Measurements from ENCODE around the gene DPYSL5. TPM values are rescaled to one million over a fixed set of nuclear protein-coding genes. Genes with fewer than 3 reads are reported as not detected.
A peak's percentile ranks its signal among the peaks of the same experiment; 100 is the strongest.

DPYSL5 gene
- total RNA-seq, 2 experiments from 2014 or later: not detected

- Mint-ChIP-seq H3K27me3 (peaks cover 24% of the 10 kb centered on the region), H3K36me3 (no peaks in the 10 kb centered on the region), H3K4me3 (no peak overlapping the region), H3K9me3 (ENCODE audit: low read depth) (no peaks in the 10 kb centered on the region), H3K4me1 (no peaks in the 10 kb centered on the region), H3K27ac (no peak overlapping the region)
- DNase-seq: no peak
- CTCF ChIA-PET: interaction anchor here (1.0 kb wide), 1 partner anchor 29 kb away, joined by 3 read pairs; no protein-coding TSS in a partner anchor
- ATAC-seq: no peak
Measured at GRCh38 chr2:26816893-26817292, 31.0 kb upstream of the DPYSL5 start.

GRCh38 chr2:26818255-26818654 lies 29.7 kb upstream of the DPYSL5 start:
- DNase-seq (no peak), ATAC-seq (no peak)
- Mint-ChIP-seq H3K27me3 (peaks cover 22% of the 10 kb centered on the region), H3K9me3 (ENCODE audit: low read depth) (no peaks in the 10 kb centered on the region), H3K4me1 (no peaks in the 10 kb centered on the region), H3K36me3 (no peaks in the 10 kb centered on the region), H3K4me3 (no peak overlapping the region), H3K27ac (no peak overlapping the region)
- CTCF ChIA-PET: no interaction called here

GRCh38 chr2:26818972-26819371 lies 29.0 kb upstream of the DPYSL5 start:
- Mint-ChIP-seq H3K27ac (no peak overlapping the region), H3K4me3 (no peak overlapping the region), H3K9me3 (ENCODE audit: low read depth) (no peaks in the 10 kb centered on the region), H3K27me3 (peaks cover 22% of the 10 kb centered on the region), H3K36me3 (no peaks in the 10 kb centered on the region), H3K4me1 (no peaks in the 10 kb centered on the region)
- CTCF ChIA-PET: no interaction called here
- no peak for DNase-seq
- ATAC-seq: no peak

- CTCF ChIA-PET: no interaction called here
- peaks cover 23% of the 10 kb centered on the region for H3K27me3 Mint-ChIP-seq
- no peaks in the 10 kb centered on the region for H3K4me1 Mint-ChIP-seq
- DNase-seq: no peak
- H3K36me3 Mint-ChIP-seq: no peaks in the 10 kb centered on the region
- no peaks in the 10 kb centered on the region for H3K9me3 Mint-ChIP-seq (ENCODE audit: low read depth)
- no peak overlapping the region for H3K4me3 Mint-ChIP-seq
- ATAC-seq: no peak
- no peak overlapping the region for H3K27ac Mint-ChIP-seq
Measured at GRCh38 chr2:26820932-26821331, 27.0 kb upstream of the DPYSL5 start.

- ATAC-seq: no peak
- peaks cover 27% of the 10 kb centered on the region for H3K27me3 Mint-ChIP-seq
- CTCF ChIA-PET: no interaction called here
- no peaks in the 10 kb centered on the region for H3K36me3 Mint-ChIP-seq
- H3K4me3 Mint-ChIP-seq: no peak overlapping the region
- H3K9me3 Mint-ChIP-seq (ENCODE audit: low read depth): no peaks in the 10 kb centered on the region
- no peak overlapping the region for H3K27ac Mint-ChIP-seq
- DNase-seq: no peak
- H3K4me1 Mint-ChIP-seq: no peaks in the 10 kb centered on the region
Measured at GRCh38 chr2:26822877-26823276, 25.1 kb upstream of the DPYSL5 start.

- Mint-ChIP-seq H3K9me3 (ENCODE audit: low read depth) (no peaks in the 10 kb centered on the region), H3K36me3 (no peaks in the 10 kb centered on the region), H3K27ac (no peak overlapping the region), H3K4me1 (no peaks in the 10 kb centered on the region), H3K4me3 (no peak overlapping the region), H3K27me3 (peaks cover 61% of the 10 kb centered on the region)
- CTCF ChIA-PET: interaction anchor here (1.3 kb wide), 1 partner anchor 178 kb away, joined by 3 read pairs; no protein-coding TSS in a partner anchor
- ATAC-seq (no peak), DNase-seq (no peak)
Measured at GRCh38 chr2:26838121-26838906, 9.6 kb upstream of the DPYSL5 start.

GRCh38 chr2:26840937-26841610 lies 6.9 kb upstream of the DPYSL5 start:
- DNase-seq (no peak), ATAC-seq (no peak)
- H3K4me3 Mint-ChIP-seq: no peak overlapping the region
- H3K4me1 Mint-ChIP-seq: no peaks in the 10 kb centered on the region
- no peaks in the 10 kb centered on the region for H3K9me3 Mint-ChIP-seq (ENCODE audit: low read depth)
- no peak overlapping the region for H3K27ac Mint-ChIP-seq
- H3K27me3 Mint-ChIP-seq: peaks cover 62% of the 10 kb centered on the region
- no peaks in the 10 kb centered on the region for H3K36me3 Mint-ChIP-seq
- CTCF ChIA-PET: interaction anchor here (2.0 kb wide), 1 partner anchor 81 kb away, joined by 6 read pairs; no protein-coding TSS in a partner anchor

GRCh38 chr2:26843041-26843440 lies 4.9 kb upstream of the DPYSL5 start:
- Mint-ChIP-seq H3K4me1 (peaks cover 5% of the 10 kb centered on the region), H3K27me3 (peaks cover 62% of the 10 kb centered on the region), H3K4me3 (no peak overlapping the region), H3K27ac (no peak overlapping the region), H3K9me3 (ENCODE audit: low read depth) (no peaks in the 10 kb centered on the region), H3K36me3 (no peaks in the 10 kb centered on the region)
- ATAC-seq (no peak), DNase-seq (no peak)
- CTCF ChIA-PET: interaction anchor here (1.8 to 2.0 kb wide), 2 partner anchors 10 to 79 kb away, joined by 5 to 6 read pairs; no protein-coding TSS in a partner anchor

GRCh38 chr2:26845021-26845420 lies 2.9 kb upstream of the DPYSL5 start:
- CTCF ChIA-PET: interaction anchor here (0.7 to 5.5 kb wide), 20 partner anchors 11 to 457 kb away, joined by 3 to 82 read pairs (median 4); partner anchors contain the start of gene TMEM214
- Mint-ChIP-seq H3K36me3 (no peaks in the 10 kb centered on the region), H3K9me3 (ENCODE audit: low read depth) (no peaks in the 10 kb centered on the region), H3K27ac (no peak overlapping the region), H3K4me1 (peaks cover 9% of the 10 kb centered on the region), H3K27me3 (peaks cover 63% of the 10 kb centered on the region), H3K4me3 (no peak overlapping the region)
- ATAC-seq: no peak
- no peak for DNase-seq

- peak; percentile 68 for DNase-seq
- Mint-ChIP-seq H3K9me3 (ENCODE audit: low read depth) (no peaks in the 10 kb centered on the region), H3K27ac (no peak overlapping the region), H3K36me3 (no peaks in the 10 kb centered on the region), H3K27me3 (peaks cover 66% of the 10 kb centered on the region), H3K4me3 (no peak overlapping the region), H3K4me1 (peaks cover 9% of the 10 kb centered on the region)
- CTCF ChIA-PET: interaction anchor here (0.7 to 5.5 kb wide), 49 partner anchors 10 to 456 kb away, joined by 3 to 82 read pairs (median 4); partner anchors contain the start of genes AGBL5, PREB, SLC30A3 and TMEM214
- peak; percentile 80 for ATAC-seq
Measured at GRCh38 chr2:26846334-26847306, 1.3 kb upstream of the DPYSL5 start.

- ATAC-seq: no peak
- H3K27ac Mint-ChIP-seq: no peak overlapping the region
- no peaks in the 10 kb centered on the region for H3K36me3 Mint-ChIP-seq
- H3K27me3 Mint-ChIP-seq: peaks cover 70% of the 10 kb centered on the region
- no peak overlapping the region for H3K4me3 Mint-ChIP-seq
- no peaks in the 10 kb centered on the region for H3K9me3 Mint-ChIP-seq (ENCODE audit: low read depth)
- peaks cover 9% of the 10 kb centered on the region for H3K4me1 Mint-ChIP-seq
- no peak for DNase-seq
- CTCF ChIA-PET: interaction anchor here (1.0 to 5.5 kb wide), 9 partner anchors 17 to 287 kb away, joined by 3 to 82 read pairs (median 7); partner anchors contain the start of gene PREB
Measured at GRCh38 chr2:26847307-26847654, 651 bp upstream of the DPYSL5 start.

GRCh38 chr2:26848336-26849055 lies 564 bp downstream of the DPYSL5 start:
- peaks cover 74% of the 10 kb centered on the region for H3K27me3 Mint-ChIP-seq
- H3K36me3 Mint-ChIP-seq: no peaks in the 10 kb centered on the region
- H3K9me3 Mint-ChIP-seq (ENCODE audit: low read depth): no peaks in the 10 kb centered on the region
- CTCF ChIA-PET: interaction anchor here (0.8 to 5.5 kb wide), 5 partner anchors 74 to 455 kb away, joined by 3 to 82 read pairs (median 4); partner anchors contain the start of gene SLC35F6
- H3K27ac Mint-ChIP-seq: no peak overlapping the region
- peak; percentile 28 for ATAC-seq
- H3K4me3 Mint-ChIP-seq: no peak overlapping the region
- DNase-seq: no peak
- peaks cover 9% of the 10 kb centered on the region for H3K4me1 Mint-ChIP-seq
